LNCAP (cell line): ENCODE results near the gene MYLIP.

Source experiments
- TF ChIP-seq, protein P1 (sequence below): fragments of 450-650 bp; IDR thresholded peaks from 2 replicates; pipeline ENCODE4 v1.5.1; 2017; ENCODE audit warnings: mild to moderate bottlenecking

Gene MYLIP

DNA sequence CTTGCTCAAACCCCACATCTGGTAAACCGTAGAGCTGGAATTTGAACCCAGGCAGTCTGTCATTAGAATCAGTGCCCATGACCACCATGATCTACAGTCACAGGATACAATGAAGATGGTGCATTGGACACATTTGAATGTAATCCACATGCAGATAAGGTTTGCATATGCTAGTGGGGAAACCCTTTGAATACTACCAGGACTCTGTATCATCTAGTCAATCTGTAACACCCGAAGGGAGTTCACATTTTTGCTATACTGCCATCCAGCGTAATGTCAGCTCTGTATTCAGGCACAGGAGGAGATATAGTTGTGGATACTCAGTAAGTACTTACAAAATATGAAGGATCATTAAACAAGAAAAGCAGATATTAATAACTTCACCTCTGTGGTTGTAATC is 40.5 kb upstream of the MYLIP start:
- TF ChIP-seq, protein P1, sequence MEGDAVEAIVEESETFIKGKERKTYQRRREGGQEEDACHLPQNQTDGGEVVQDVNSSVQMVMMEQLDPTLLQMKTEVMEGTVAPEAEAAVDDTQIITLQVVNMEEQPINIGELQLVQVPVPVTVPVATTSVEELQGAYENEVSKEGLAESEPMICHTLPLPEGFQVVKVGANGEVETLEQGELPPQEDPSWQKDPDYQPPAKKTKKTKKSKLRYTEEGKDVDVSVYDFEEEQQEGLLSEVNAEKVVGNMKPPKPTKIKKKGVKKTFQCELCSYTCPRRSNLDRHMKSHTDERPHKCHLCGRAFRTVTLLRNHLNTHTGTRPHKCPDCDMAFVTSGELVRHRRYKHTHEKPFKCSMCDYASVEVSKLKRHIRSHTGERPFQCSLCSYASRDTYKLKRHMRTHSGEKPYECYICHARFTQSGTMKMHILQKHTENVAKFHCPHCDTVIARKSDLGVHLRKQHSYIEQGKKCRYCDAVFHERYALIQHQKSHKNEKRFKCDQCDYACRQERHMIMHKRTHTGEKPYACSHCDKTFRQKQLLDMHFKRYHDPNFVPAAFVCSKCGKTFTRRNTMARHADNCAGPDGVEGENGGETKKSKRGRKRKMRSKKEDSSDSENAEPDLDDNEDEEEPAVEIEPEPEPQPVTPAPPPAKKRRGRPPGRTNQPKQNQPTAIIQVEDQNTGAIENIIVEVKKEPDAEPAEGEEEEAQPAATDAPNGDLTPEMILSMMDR, result no peak

DNA sequence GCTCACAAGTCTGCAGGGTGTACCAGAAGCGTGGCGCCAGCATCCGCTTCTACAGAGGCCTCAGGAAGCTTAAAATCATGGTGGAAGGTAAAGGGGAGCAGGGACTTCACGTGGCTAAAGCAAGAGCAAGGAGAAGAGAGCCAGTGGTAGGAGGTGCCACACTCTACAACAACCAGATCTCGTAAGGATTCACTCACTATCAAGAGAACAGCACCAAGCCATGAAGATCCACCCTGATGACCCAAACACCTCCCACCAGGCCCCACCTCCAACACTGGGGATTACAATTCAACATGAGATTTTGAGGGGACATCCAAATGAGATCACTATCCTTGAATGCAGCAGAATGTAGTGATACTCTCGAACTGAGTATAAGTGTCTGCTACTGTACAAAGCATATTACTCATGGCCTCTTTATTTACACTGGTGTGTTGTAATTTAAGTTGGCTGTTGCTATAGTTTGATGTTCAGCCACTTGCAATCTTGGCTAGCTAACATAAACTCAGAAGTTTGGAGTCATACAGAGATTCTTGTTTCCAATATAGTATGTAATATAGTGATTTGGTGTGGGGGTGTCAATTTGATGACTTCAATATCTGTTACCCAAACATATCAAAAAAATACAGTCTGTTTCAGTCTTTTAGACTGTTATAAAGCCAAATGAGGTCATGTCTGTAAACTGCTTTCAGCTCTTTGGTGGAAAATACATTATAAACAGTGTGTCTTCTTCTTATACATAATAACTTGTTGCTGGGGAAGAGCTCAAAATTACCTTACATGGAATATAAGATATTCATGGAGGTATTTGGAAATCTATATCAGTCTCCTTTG is 39.4 kb upstream of the MYLIP start:
- TF ChIP-seq, protein P1, result no peak

DNA sequence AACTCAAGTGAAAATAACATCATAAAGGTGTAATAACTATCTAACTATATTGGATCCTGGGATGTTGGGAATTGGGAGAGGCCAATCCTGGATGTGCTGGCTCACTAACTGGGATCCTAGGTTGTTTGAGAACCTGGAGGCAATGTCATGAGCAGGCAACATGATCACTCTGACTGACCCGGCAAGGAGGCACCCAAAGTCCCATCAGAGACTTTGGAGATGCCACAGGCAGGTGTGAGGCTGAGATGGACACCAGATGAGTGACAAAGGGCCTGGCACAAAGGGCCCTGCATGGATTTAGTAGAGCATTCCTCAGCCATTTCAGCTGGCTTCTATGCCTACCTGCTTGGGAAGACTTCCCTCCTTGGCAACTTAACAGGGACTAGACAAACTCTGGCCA is 38.4 kb upstream of the MYLIP start:
- TF ChIP-seq, protein P1, result no peak

DNA sequence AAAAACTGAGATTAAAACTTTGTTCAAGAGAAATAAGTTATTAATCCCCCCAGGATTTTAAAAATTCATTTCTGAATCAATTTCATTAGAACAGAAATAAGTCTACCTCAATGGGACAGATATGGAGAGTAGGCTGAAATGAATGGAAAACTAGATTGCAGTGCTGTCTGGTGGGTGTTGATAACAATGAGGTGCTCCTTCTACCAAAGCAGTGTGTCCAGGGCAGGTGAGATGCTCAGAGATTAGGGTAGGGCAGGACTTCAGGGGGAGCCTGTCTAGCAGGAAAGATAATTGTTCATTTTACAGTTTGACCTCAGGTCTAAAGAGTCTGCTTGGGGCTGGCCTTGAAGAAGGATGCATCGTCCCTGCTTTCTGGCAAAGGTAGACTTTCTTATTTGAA is 38.0 kb upstream of the MYLIP start:
- TF ChIP-seq, protein P1, result no peak

DNA sequence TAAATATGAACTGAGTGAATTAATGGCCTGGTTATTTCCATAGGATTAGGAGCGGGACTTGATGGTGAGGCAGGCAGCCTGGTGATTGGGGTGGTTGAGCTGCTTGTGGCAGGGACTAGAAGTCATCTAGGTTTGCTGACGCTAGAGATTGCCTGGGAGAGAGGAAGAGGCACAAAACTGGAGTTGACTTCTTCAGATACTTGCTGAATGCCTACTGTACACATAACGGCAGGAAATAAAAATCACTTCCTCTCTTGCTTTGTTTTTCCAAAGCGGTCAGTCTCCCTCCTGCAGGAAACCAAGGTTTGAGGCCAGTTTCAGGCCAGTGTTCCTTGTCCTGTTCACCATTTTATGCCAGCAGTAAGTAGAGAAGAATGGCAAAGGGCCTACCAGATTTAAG is 36.7 kb upstream of the MYLIP start:
- TF ChIP-seq, protein P1, result no peak

DNA sequence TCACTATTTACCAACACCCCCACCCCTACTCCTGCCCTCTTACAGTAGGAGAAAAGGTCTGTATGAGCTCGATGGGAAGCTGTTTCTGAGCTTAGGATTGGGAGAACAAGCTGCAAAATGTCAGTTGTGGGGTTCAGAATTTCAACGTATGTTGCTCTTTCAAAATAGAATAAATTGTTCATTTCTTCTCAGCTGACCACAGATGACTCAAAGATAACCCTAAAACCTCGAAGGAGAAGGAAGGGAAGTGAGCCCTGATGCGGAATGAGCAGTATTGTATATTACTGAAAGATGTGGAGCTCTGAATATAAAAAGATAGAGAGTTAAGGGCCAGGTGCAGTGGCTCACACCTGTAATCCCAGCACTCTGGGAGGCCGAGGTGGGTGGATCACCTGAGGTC is 35.9 kb upstream of the MYLIP start:
- TF ChIP-seq, protein P1, result no peak

DNA sequence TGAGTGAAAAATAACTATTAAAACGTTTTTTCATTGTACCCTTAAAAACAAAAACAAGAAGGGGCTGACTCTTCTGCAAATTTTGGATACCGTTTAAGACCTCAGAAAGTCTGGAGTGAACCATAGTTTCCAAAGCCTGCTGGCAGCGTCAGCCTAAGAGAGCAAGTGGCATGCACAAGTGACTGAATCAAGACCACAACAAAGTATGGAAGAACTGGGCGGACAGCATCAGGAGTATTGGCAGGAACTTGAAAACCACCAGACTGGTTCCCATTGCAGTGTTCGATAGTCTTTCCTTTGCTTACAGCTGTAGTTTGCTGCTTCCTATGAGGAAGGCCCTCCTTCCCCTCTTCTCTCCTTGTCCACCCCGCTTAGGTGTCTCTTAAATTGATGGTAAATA is 33.7 kb upstream of the MYLIP start:
- TF ChIP-seq, protein P1, result no peak
